SW480 (cell line): Measurements from ENCODE around the gene SIGLEC1.

Source experiments
- DNase-seq: peaks from one replicate; pipeline ENCODE4 v3.0.0-alpha.2; 2016; ENCODE audit warnings: low spot score

The SIGLEC1 gene

GRCh38 chr20:3678856-3679720 is 33.3 kb downstream of the SIGLEC1 start:
- no peak for DNase-seq

DNA sequence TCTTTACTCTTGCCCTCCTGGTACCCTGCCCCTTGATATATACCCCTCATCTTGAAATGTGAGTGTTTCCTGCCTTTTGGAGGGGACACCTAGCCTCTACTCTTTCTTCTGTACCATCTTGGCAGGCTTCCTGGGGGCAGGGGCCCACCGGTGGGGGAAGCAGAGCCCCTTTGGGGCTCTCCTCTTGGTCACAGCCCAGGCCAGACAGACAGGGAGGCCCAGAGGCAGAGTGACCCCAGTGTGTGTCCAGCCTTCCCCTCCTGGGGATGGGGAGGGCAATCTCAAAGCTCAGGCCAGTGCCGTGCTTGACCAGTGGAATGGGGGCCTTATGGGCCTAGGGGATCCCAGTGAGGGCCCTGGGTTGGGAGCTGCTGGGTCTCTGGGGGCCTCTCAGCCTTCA is 34.2 kb downstream of the SIGLEC1 start:
- DNase-seq = no peak

DNA sequence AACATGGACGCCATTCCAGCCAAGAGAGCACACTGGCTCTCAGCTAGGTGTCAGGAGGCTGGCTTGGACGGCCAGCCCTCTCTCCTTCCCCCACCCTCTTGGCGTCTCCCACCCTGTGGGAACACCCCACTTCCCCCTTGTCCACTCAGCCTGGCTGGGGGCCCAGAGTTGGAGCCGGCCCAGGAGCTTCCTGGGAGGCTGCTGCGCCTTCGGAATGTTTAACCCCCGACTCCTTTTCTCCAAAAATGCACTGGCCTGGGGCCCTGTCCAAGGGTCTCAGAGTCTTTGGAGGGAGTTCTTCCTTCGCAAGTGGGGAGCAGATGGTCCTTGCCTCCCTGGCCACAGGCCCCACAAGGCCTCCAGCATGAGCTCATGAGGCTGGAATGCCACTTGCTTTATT is 34.7 kb downstream of the SIGLEC1 start:
- DNase-seq = no peak

- DNase-seq = no peak
These were observed 37.2 kb downstream of the SIGLEC1 start for GRCh38 chr20:3674995-3675900.

DNA sequence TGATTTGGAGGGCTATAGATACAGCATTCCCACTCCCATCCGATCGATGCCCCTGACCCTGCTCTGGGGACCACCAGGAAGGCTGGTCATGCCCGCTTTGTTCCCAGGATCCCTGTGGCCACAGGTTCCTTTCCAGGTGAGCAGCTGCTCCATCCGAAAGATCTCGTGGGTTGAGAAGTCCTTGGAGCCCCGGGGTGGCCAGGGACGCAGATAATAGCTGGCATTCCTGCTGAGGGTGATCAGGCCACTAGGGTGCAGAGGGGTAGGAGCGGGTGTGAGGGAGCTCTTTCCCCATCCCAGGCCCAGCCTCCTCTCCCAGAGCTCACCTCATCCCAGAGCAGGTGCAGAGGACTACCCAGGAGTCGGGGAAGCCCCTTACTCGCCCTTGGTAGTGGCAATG is 38.0 kb downstream of the SIGLEC1 start:
- DNase-seq = no peak

- DNase-seq = no peak
These were observed 39.0 kb downstream of the SIGLEC1 start for GRCh38 chr20:3673221-3674070.

DNA sequence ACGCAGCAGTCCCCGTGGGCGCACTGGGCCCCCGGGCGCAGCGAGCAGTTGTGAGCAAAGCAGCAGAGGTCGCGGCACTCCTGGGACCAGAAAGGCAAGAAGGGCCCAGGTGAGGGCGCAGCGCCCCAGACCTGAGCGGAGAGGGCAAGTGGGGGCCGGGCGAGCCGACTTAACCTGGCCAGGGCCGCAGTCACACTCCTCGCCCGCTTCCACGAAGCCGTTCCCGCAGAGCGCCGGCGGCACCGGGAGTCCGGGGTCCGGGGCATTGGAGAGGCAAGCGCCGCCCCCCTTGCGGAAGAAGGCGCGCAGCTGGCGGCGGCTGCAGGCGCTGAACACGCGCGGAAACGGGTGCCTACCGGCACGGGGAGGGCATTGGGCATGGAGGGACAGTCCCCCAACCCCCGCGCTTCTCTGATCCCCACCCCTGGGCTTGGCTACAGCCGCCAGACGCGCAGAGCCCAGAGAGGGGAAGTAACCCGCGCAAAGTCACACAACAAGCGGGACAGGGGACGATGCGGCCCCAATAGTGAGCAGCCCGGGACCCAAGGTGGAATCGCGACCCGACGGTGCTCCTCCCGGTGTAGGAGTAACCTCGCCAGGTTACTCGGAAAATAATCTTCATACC is 39.7 kb downstream of the SIGLEC1 start:
- DNase-seq = no peak

DNA sequence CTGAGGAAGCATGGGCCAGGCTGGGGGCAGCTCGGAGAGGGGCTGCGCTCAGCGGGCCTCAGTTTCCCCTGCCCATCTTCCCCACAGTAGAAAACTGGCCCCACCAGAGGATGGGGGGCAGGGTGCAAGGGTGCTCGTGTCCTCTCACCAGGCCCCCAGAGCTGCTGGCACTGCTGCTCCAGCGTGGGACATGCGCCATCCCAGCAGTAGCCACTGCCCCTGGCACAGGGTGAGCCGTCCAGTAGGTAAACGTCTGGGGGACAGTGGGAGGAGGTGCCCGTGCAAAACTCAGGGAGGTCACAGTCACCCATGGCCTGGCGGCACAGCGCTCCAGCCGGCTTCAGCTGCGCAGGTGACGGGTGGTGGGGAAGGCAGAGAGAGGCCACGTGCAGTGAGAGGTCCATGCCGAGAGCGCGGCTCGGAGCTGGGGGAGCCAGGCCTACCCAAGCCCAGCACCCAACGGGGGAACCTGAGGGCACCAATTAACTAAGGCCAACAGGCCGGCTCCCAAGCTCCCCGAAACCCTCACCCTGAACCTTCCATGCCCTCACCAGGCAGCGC is 40.3 kb downstream of the SIGLEC1 start:
- no peak for DNase-seq

DNA sequence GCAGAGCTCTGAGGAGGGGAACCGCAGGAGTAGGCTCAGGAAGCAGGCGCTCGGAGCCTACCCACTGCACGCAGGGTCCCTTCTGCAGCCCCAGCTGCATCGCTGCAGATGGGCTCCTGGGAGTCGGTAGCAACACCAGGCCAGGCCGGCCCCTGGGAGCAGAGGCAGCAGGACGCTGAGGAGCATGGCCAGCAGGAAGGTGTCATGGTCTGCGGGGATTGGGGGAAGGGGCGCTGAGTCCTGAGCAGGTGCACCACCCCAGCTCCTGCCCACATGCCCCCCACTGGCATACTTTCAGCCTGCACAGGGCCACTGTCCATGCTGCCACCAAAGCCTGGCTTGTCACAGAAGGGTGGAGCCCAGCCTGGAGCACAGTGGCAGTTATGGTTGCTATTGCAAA is 41.5 kb downstream of the SIGLEC1 start:
- DNase-seq = no peak

GRCh38 chr20:3670511-3670910 is 41.9 kb downstream of the SIGLEC1 start:
- peak; percentile 45 for DNase-seq

DNA sequence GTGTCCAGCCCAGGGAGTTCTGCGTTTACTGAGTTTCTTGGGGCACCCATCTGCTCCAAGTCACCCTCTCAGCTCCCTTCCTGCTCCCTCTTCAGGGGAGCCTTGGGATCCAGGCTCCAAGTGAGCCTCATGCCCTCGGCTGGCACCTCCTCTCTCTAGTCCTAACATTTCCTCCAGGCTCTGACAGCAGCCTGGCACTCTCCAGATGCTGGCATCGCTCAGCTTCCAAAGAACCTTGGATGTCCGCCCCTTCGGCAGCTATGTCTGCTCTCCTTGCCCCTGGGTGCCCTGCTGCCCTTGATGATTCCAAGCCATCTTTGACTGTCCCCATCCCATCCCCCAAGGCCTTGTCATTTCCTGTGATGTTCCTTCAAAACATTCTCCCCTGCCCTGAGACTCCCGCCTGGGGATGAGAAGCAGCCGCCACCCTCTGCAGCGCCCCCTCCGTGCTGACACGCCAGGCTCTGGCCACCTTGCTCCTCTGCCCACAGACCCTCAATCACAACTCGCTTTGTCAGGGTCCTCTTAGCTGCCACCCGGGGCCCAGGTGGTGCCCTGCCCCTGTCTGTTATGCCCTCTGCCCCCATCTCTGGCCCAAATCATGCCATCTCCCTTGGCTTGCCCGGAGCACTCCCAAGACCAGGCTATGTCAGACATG is 42.6 kb downstream of the SIGLEC1 start:
- no peak for DNase-seq

- no peak for DNase-seq
These were observed 44.9 kb downstream of the SIGLEC1 start for GRCh38 chr20:3667434-3668037.

DNA sequence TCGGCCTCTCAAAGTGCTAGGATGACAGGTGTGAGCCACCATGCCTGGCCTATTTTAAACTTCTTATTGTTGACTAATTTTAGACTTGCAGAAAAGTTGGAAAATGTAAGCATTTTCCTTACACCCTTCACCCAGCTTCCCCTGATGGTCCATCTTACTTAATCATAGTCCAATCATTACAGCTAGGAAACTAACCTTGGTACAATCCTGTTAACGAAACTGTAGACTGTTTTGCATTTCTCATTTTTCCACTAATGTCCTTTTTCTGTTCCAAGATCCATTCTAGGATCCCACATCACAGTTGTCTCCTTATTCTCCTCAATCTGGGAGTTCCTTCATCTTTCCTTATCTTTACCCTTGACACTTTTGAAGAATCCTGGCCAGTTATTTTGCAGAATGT is 48.5 kb downstream of the SIGLEC1 start:
- DNase-seq = no peak

GRCh38 chr20:3663031-3663701 is 49.2 kb downstream of the SIGLEC1 start, which contains the start of gene GFRA4:
GFRA4 (minus strand) TSS chr20:3663399; CDS start chr20:3663399, 0 bp downstream.
- no peak for DNase-seq
